PC-9 (cell line): ENCODE data around the gene PEPD. TPM values are rescaled to one million over a fixed set of nuclear protein-coding genes. Genes with fewer than 3 reads are reported as not detected.

Source experiments
- BruUV-seq: library from RNA; stranded (reverse); fragments of 400-500 nt; replicated peaks from 2 replicates; lab custom pipeline; 2021; lab: Mats Ljungman, UMichigan
- CTCF ChIA-PET: fragments of 300-600 bp; sonication (Branson Sonifier 250); formaldehyde crosslinking; loops from one replicate; lab custom pipeline; 2022; ENCODE audit warnings: antibody characterized with exemption; lab: Charles Lee
- POLR2A ChIA-PET: fragments of 300-600 bp; sonication (Branson Sonifier 250); formaldehyde crosslinking; loops from one replicate; lab custom pipeline; 2022; ENCODE audit warnings: antibody characterized with exemption; ENCODE audit not compliant: unreplicated experiment; lab: Charles Lee
- DNase-seq, 2 experiments: peaks; one replicate each; pipeline versions ENCODE4 v3.0.0 to v3.0.0-alpha.2; 2015 to 2022; ENCODE audit warnings: mixed read lengths in 1 of 2
- H2AFZ ChIP-seq: fragments of 200-600 bp; sonication (generic); 2 replicates; pipeline ENCODE4 v1.8.1; 2017; ENCODE audit warnings: antibody characterized with exemption
- H3F3A ChIP-seq: fragments of 200-600 bp; sonication (generic); 2 replicates; pipeline ENCODE4 v1.8.1; 2017; ENCODE audit warnings: antibody characterized with exemption, mild to moderate bottlenecking, low read depth; ENCODE audit not compliant: insufficient read depth
- H3K27ac ChIP-seq: fragments of 200-600 bp; sonication (generic); 2 replicates; pipeline ENCODE4 v1.6.1; 2016; ENCODE audit warnings: mixed run types
- H3K27me3 ChIP-seq: fragments of 200-600 bp; sonication (generic); 2 replicates; pipeline ENCODE4 v1.6.1; 2016; ENCODE audit warnings: low read depth, mixed run types; ENCODE audit not compliant: insufficient read depth
- H3K36me3 ChIP-seq: fragments of 200-600 bp; sonication (generic); 2 replicates; pipeline ENCODE4 v1.6.1; 2016; ENCODE audit warnings: low read depth, mixed run types
- H3K4me1 ChIP-seq: fragments of 200-600 bp; sonication (generic); replicated peaks from 2 replicates; pipeline ENCODE4 v1.6.1; 2016; ENCODE audit warnings: mixed run types; ENCODE audit not compliant: insufficient read depth
- H3K4me2 ChIP-seq: fragments of 200-600 bp; sonication (generic); 2 replicates; pipeline ENCODE4 v1.6.1; 2017; ENCODE audit warnings: mixed run types
- H3K4me3 ChIP-seq: fragments of 200-600 bp; sonication (generic); 2 replicates; pipeline ENCODE4 v1.6.1; 2016; ENCODE audit warnings: mixed run types
- H3K79me2 ChIP-seq: fragments of 200-600 bp; sonication (generic); 2 replicates; pipeline ENCODE4 v1.6.1; 2017; ENCODE audit warnings: low read depth, mixed run types
- H3K9me2 ChIP-seq: fragments of 200-600 bp; sonication (generic); 2 replicates; pipeline ENCODE4 v1.8.1; 2017; ENCODE audit warnings: mild to moderate bottlenecking; ENCODE audit not compliant: insufficient read depth
- H3K9me3 ChIP-seq: fragments of 200-600 bp; sonication (generic); 2 replicates; pipeline ENCODE4 v1.8.1; 2016; ENCODE audit warnings: low read depth; ENCODE audit not compliant: insufficient read depth
- H4K20me1 ChIP-seq: fragments of 200-600 bp; sonication (generic); 2 replicates; pipeline ENCODE4 v1.8.1; 2017; ENCODE audit not compliant: insufficient read depth
- EZH2 ChIP-seq: fragments of 200-600 bp; sonication (generic); IDR thresholded peaks from 2 replicates; pipeline ENCODE4 v1.8.0; 2017; ENCODE audit warnings: antibody characterized with exemption, low read depth
- intact Hi-C: fragments of 100-400 bp; cut with micrococcal nuclease; formaldehyde crosslinking; loops from one replicate; pipeline ENCODE4 v1.10.0; 2022; ENCODE audit not compliant: unreplicated experiment
- total RNA-seq: library from RNA; stranded (reverse); gene quantifications from 2 replicates; pipeline ENCODE4 v1.2.3, GENCODE V29; 2021
- TF ChIP-seq, protein P1 (sequence below): fragments of 200-600 bp; sonication (generic); conservative IDR thresholded peaks from 2 replicates; pipeline ENCODE4 v1.6.1; 2017; ENCODE audit warnings: mixed run types, antibody characterized with exemption, mild to moderate bottlenecking, moderate library complexity

The PEPD gene
- total RNA-seq, 1 experiment from 2014 or later: 71.0 TPM

DNA sequence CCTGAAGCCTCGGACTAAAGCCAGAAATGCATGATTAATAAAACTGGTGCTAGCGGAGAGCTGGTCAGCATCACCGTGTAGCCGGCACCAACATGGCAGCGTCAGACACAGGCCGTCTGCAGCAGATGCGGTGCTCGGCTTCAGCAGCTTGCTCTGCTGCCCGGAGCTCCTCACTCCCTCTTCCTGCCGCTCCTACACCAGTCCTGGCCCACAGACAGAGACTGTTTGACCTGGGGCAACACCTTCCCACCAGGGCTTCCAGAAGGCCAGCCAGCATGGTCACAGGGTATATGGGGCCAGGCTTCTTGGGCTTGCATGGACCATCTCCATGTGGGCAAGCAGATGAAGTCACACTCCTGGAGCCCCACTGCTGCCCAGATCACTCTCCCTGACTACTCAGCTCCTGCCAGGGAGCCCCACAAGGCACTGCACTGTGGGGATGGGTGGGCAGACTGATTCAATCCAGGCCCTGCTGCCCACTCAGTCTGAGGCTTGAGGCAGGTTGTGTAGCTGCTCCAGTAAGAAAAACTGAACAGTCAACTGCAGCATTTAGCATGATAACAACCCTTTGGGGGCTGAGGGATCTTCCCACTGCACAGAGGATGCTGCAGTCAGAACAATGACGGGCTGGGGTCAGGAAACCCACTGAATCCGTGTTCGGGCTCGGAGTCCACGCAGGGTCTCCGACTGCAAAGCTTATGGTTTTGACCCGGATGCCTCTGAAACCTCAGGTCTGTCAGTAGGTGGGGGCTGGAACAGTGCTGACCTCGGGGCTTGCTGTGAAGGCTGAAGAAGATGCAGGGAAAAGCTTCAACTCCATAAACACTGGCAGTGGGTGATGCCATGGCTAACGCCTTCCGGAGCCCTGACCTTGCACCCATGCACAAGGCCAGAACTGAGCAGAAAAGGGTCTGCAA lies 102.5 kb downstream of the PEPD start:
- Histone ChIP-seq H3K4me1 (no peaks in the 10 kb centered on the region), H3K27ac (no peak overlapping the region), H3K27me3 (no peaks in the 10 kb centered on the region), H3F3A (no peaks in the 10 kb centered on the region), H3K4me2 (no peak overlapping the region), H3K9me3 (no peaks in the 10 kb centered on the region), H3K36me3 (no peaks in the 10 kb centered on the region), H2AFZ (no peak overlapping the region), H4K20me1 (peaks cover 6% of the 10 kb centered on the region), H3K79me2 (no peaks in the 10 kb centered on the region), H3K9me2 (no peaks in the 10 kb centered on the region), H3K4me3 (no peak overlapping the region)
- ChIA-PET POLR2A (no interaction called here), CTCF (no interaction called here)
- BruUV-seq: no TSS peak
- no peak for DNase-seq
- TF ChIP-seq EZH2: no peak
- TF ChIP-seq, protein P1, sequence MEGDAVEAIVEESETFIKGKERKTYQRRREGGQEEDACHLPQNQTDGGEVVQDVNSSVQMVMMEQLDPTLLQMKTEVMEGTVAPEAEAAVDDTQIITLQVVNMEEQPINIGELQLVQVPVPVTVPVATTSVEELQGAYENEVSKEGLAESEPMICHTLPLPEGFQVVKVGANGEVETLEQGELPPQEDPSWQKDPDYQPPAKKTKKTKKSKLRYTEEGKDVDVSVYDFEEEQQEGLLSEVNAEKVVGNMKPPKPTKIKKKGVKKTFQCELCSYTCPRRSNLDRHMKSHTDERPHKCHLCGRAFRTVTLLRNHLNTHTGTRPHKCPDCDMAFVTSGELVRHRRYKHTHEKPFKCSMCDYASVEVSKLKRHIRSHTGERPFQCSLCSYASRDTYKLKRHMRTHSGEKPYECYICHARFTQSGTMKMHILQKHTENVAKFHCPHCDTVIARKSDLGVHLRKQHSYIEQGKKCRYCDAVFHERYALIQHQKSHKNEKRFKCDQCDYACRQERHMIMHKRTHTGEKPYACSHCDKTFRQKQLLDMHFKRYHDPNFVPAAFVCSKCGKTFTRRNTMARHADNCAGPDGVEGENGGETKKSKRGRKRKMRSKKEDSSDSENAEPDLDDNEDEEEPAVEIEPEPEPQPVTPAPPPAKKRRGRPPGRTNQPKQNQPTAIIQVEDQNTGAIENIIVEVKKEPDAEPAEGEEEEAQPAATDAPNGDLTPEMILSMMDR: no peak
- intact Hi-C loops: no loop called here

DNA sequence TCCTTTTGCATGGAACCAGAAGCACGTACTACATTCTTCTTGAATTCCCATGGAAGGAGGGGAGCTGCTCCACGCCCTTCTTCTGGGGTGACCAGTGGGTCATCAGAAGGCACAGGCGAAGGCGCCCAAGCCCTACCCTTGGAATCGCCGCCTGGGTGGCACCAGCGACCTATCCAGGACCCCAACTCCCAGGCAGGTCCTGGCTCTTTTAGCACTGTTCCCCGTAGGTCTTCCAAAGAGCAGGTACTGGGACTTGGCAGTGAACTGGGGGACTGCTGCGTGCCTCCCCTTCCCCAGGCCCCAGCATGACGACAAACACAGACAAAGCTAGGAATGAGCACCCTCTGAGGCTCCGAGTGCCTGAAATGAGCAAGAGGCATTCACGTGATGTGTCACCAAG lies 103.1 kb downstream of the PEPD start:
- H3K9me2 ChIP-seq: no peaks in the 10 kb centered on the region
- H3F3A ChIP-seq: no peaks in the 10 kb centered on the region
- no peak for DNase-seq
- H3K36me3 ChIP-seq: no peaks in the 10 kb centered on the region
- H3K27me3 ChIP-seq: no peaks in the 10 kb centered on the region
- H3K4me1 ChIP-seq: no peaks in the 10 kb centered on the region
- no TSS peak for BruUV-seq
- TF ChIP-seq, protein P1: no peak
- TF ChIP-seq EZH2: no peak
- intact Hi-C loops: no loop called here
- no peak overlapping the region for H2AFZ ChIP-seq
- no peak overlapping the region for H3K27ac ChIP-seq
- no peak overlapping the region for H3K4me3 ChIP-seq
- ChIA-PET POLR2A (no interaction called here), CTCF (no interaction called here)
- H3K9me3 ChIP-seq: no peaks in the 10 kb centered on the region
- H3K4me2 ChIP-seq: no peak overlapping the region
- H3K79me2 ChIP-seq: no peaks in the 10 kb centered on the region
- H4K20me1 ChIP-seq: peaks cover 6% of the 10 kb centered on the region

DNA sequence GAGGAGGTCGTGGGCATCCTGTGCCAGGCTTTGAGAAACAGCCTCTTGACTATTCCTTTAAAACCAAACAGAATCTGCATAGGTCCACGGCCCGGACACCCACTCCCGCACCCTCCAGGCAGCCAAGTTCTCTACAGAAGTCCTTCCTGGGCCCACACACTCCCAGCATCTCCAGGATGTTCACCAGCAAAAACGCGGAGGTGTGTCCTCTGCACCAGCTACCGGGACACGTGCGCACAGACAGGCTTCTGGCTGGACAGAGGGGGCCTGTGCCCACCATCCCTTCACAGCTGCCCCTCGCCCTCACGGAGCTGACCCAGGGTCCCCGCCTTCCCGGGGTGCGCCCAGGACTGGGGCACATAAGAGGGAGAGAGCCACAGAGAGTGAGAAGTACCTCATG lies 103.8 kb downstream of the PEPD start:
- no peak overlapping the region for H3K4me2 ChIP-seq
- H3K79me2 ChIP-seq: no peaks in the 10 kb centered on the region
- H3K4me1 ChIP-seq: no peaks in the 10 kb centered on the region
- H3K36me3 ChIP-seq: no peaks in the 10 kb centered on the region
- no peak overlapping the region for H2AFZ ChIP-seq
- TF ChIP-seq EZH2: no peak
- TF ChIP-seq, protein P1: no peak
- intact Hi-C loops: no loop called here
- H3K27me3 ChIP-seq: no peaks in the 10 kb centered on the region
- no peaks in the 10 kb centered on the region for H3F3A ChIP-seq
- BruUV-seq: no TSS peak
- ChIA-PET POLR2A (no interaction called here), CTCF (no interaction called here)
- peaks cover 6% of the 10 kb centered on the region for H4K20me1 ChIP-seq
- no peak overlapping the region for H3K4me3 ChIP-seq
- H3K27ac ChIP-seq: no peak overlapping the region
- no peaks in the 10 kb centered on the region for H3K9me3 ChIP-seq
- DNase-seq: no peak
- H3K9me2 ChIP-seq: no peaks in the 10 kb centered on the region
